LNCAP (cell line): Measurements from ENCODE around the gene PYURF.

ENCODE experiments used
- TF ChIP-seq, protein P1 (sequence below): fragments of 450-650 bp; IDR thresholded peaks from 2 replicates; pipeline ENCODE4 v1.5.1; 2017; ENCODE audit warnings: mild to moderate bottlenecking

Gene PYURF

DNA sequence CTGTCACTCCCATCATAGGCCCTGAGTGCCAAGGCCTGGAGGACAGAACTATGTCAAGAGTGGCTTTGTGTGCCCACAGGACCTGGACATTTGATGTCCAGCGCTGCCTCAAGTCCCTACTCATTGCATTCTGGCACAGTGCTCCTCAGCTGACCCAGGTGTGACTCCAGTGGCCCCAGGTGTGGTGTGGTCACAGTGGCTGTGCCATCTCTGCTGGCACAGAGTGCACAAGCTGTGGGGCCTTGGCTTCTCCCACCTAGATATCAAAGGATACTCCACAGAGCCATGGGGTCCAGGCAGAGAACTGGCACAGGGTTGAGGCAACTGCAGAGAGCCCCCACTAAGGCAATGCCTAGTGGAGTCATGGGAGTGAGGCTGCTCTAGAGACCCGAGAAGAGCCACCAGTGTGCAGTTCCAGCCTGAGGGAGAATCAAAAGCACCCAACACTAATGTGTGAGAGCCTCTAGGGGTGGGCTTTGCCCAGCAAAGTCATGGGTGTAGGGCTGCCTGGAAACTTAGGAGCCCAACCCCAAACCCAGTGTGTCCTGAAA lies 25.6 kb downstream of the PYURF start:
- TF ChIP-seq, protein P1, sequence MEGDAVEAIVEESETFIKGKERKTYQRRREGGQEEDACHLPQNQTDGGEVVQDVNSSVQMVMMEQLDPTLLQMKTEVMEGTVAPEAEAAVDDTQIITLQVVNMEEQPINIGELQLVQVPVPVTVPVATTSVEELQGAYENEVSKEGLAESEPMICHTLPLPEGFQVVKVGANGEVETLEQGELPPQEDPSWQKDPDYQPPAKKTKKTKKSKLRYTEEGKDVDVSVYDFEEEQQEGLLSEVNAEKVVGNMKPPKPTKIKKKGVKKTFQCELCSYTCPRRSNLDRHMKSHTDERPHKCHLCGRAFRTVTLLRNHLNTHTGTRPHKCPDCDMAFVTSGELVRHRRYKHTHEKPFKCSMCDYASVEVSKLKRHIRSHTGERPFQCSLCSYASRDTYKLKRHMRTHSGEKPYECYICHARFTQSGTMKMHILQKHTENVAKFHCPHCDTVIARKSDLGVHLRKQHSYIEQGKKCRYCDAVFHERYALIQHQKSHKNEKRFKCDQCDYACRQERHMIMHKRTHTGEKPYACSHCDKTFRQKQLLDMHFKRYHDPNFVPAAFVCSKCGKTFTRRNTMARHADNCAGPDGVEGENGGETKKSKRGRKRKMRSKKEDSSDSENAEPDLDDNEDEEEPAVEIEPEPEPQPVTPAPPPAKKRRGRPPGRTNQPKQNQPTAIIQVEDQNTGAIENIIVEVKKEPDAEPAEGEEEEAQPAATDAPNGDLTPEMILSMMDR: no peak

DNA sequence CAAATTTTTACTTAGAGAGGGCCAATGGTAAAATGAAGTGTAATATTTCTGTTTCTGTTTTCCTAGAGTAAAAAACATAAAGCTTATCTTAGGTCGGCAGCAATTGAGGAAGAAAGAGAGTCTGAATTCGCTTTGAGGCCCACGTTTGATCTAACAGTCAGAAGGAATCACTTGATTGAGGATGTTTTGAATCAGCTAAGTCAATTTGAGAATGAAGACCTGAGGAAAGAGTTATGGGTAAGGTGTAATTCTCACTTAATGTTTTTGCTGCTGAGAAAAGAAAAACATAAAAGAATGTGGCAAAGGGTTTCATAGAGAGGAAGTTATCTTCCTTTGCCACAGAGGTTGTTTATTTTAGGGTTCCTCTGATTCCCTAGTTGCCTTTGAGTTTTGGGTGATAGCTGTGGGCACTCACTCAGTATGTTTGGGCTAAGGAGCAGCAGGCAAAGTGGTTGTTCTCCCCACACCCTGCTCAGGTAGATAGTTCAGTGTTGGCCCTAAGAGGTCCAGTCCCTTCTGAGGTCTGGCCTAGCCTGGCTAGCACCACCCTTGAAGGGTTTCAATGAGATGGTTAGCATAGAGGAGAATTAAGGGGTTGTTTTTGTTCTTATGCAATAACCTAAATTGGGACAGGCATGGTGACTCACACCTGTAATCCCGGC lies 34.3 kb downstream of the PYURF start:
- TF ChIP-seq, protein P1: no peak

DNA sequence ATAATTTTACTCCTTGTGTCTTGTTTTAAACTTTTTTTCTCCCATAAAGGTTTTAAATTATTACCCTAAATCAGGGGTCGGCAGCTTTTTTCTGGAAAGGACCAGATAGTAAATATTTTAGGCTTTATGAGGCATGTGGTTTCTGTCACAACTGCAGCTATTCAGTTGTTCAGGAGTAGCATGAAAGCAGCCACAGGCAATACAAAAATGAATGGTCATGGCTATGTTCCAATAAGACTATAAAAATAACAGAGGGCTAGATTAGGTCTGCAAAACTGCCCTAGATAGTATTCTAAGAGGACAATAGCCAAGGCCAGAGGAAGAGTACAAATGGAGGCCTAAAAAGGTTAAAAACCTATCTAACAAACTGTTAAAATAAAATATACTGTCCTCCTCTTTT lies 42.0 kb downstream of the PYURF start:
- TF ChIP-seq, protein P1: no peak

DNA sequence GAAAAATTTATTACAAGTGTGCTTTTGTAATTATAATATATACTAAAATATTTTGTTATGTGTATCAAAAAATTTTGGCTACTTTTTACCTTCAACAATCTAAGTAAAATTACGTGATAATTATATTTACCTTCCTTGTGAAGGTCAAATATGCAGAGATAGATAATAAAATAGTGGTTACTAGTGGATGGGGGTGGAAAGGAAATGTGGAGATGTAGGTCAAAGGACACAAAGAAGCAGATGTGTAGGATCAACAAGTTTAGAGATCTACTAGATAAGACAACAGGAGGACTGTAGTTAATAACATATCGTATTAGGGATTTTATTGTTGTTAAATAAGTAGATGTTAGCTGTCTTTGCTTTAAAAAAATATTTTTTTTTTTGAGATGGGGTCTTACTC lies 45.3 kb downstream of the PYURF start:
- TF ChIP-seq, protein P1: no peak

DNA sequence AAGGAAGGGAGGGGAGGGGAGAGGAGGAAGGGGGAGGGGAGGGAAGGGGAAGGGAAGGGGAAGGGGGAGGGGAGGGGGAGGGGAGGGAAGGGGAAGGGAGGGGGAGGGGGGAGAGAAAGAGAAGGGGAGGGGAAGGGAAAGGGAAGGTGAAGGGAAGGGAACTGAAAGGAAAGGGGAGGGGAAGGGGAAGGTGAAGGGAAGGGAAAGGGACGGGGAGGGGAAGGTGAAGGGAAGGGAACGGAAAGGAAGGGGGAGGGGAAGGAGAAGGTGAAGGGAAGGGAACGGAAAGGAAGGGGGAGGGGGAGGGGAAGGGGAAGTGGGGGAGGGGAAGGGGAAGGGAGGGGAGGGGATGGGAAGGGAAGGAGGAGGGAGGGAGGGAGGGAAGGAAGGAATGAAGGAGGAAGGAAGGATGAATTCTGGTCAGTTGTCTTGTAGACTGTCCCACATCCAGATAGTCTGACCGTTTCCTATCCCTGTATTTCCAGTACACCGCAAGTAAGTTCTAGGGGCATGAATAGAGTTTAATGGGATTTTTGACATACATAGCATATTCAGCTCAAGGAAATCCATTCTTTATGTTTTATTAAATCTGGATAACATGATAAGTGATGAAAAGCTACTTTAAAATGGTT lies 46.2 kb downstream of the PYURF start:
- TF ChIP-seq, protein P1: no peak
